Spleen (tissue), 13 donors: ENCODE results near the gene CSTF3. TPM values are rescaled to one million over a fixed set of nuclear protein-coding genes. Genes with fewer than 3 reads are reported as not detected.

Experiments
- DNase-seq: peaks from one replicate; pipeline ENCODE4 v3.0.0-alpha.2; 2020
- H3K27ac ChIP-seq, 8 donors: fragments of 200-600 bp; sonication (generic) in 7 of 8; 1 replicate in 4 of 8; 2 replicates in 4 of 8; pipeline versions ENCODE4 v1.5.0 to v1.8.0; 2016 to 2021; ENCODE audit warnings: inconsistent platforms in 4 of 8, mild to moderate bottlenecking in 4 of 8, moderate library complexity in 1 of 8
- H3K27me3 ChIP-seq, 7 donors: fragments of 200-600 bp; sonication (generic) in 6 of 7; replicated peaks in 1 of 7; 1 replicate in 4 of 7; 2 replicates in 3 of 7; pipeline versions ENCODE4 v1.5.0 to v1.8.0; 2016 to 2021; ENCODE audit warnings: inconsistent platforms in 3 of 7, mild to moderate bottlenecking in 1 of 7
- H3K36me3 ChIP-seq, 6 donors: fragments of 200-600 bp; sonication (generic) in 5 of 6; 1 replicate in 4 of 6; 2 replicates in 2 of 6; pipeline versions ENCODE4 v1.5.0 to v1.8.0; 2016 to 2021; ENCODE audit warnings: inconsistent platforms in 2 of 6
- H3K4me1 ChIP-seq, 6 donors: fragments of 200-600 bp; sonication (generic) in 5 of 6; 1 replicate in 3 of 6; 2 replicates in 3 of 6; pipeline versions ENCODE4 v1.5.0 to v1.8.0; 2016 to 2021; ENCODE audit warnings: inconsistent platforms in 3 of 6
- H3K4me3 ChIP-seq, 8 donors: fragments of 200-600 bp; sonication (generic) in 7 of 8; 1 replicate in 4 of 8; 2 replicates in 4 of 8; pipeline versions ENCODE4 v1.5.0 to v1.8.0; 2016 to 2021; ENCODE audit warnings: inconsistent platforms in 4 of 8, mild to moderate bottlenecking in 4 of 8, moderate library complexity in 2 of 8
- H3K9me3 ChIP-seq, 8 donors: fragments of 200-600 bp; sonication (generic) in 7 of 8; 1 replicate in 4 of 8; 2 replicates in 4 of 8; pipeline versions ENCODE4 v1.5.0 to v1.8.0; 2016 to 2021; ENCODE audit warnings: inconsistent platforms in 4 of 8
- CTCF ChIP-seq, 11 experiments: fragments of 200-600 bp in 7 of 11; fragments of 450-650 bp in 4 of 11; sonication (generic) in 4 of 11; IDR thresholded peaks in 8 of 11; conservative IDR thresholded peaks in 3 of 11; 1 replicate in 7 of 11; 2 replicates in 4 of 11; pipeline versions ENCODE4 v1.4.0 to v1.8.0; 2016 to 2021; ENCODE audit warnings: antibody characterized with exemption in 11 of 11, inconsistent platforms in 4 of 11, mild to moderate bottlenecking in 1 of 11
- POLR2A ChIP-seq, 3 donors: fragments of 450-650 bp; IDR thresholded peaks; one replicate each; pipeline ENCODE4 v1.5.1; 2017; ENCODE audit warnings: antibody characterized with exemption in 3 of 3, mild to moderate bottlenecking in 1 of 3
- POLR2AphosphoS5 ChIP-seq, 3 donors: sonication (generic); formaldehyde crosslinking; IDR thresholded peaks; one replicate each; pipeline ENCODE4 v1.5.1; 2017; ENCODE audit warnings: antibody characterized with exemption in 3 of 3
- WGBS, 5 donors: extraction: QIAGEN DNeasy Blood & Tissue Kit in 3 of 5; methylation state at CpG; one replicate each; pipeline versions ENCODE4 v1.1.5 to v1.1.7; 2013 to 2018; 5-methylcytosine and 5-hydroxymethylcytosine counted together
- intact Hi-C: fragments of 100-400 bp; cut with DNase I; formaldehyde crosslinking; loops from one replicate; pipeline ENCODE4 v1.15.0; 2023; ENCODE audit warnings: low total_unique reads
- long read RNA-seq, 2 donors: transcript quantifications; one replicate each; lab custom pipeline, GENCODE V29; 2026
- polyA plus RNA-seq, 3 donors: library from polyadenylated mRNA; stranded (reverse); fragments of 200-250 nt; gene quantifications; one replicate each; pipeline ENCODE4 v1.2.1, GENCODE V29; 2013
- total RNA-seq, 7 donors: library from RNA; depleted of rRNA in 3 of 7; stranded (reverse); fragments of >200 nt in 3 of 7; fragmentation: NEBNext Ultra II Directional in 4 of 7; extraction: Animal tissue kit (Norgen Biotek cat#: 25700) in 4 of 7; gene quantifications; one replicate each; pipeline versions ENCODE4 v1.1.0 to v1.2.1, GENCODE V29; 2016 to 2021
- donor health status: healthy with polysubstance abuse.
- donor health status: DM: no; HTN: no; CAD: no; lungs with moderate emphysema.
- donor health status: DM: no; HTN: no; CAD: no.
- donor health status: Bipolar disorder and iron deficiency.
- donor health status: healthy.
- donor health status: DM: no; HTN: no; CAD: no.
- donor health status: DM: yes; HTN: yes; CAD: no.

The CSTF3 gene
- total RNA-seq (10 to 100 TPM; 19.8 to 32.8 (median 28.2) TPM), polyA plus RNA-seq (10 to 100 TPM; 24.7 to 25.9 (median 25.8) TPM)
- long read RNA-seq, donor 1, transcript CSTF3-203 (3 exons, 1,132 nt): major isoform, 18 of 40 reads
- long read RNA-seq, donor 1, transcript CSTF3-202 (2 exons, 715 nt): minor isoform, 8 of 40 reads
- long read RNA-seq, donor 1, partial matches to known transcripts: 12 of 40 reads
- long read RNA-seq, donor 1, other reads (novel, unspliced or antisense): 0 of 40 reads
- long read RNA-seq, donor 2, transcript CSTF3-202 (2 exons, 715 nt): minor isoform, 7 of 22 reads
- long read RNA-seq, donor 2, transcript CSTF3-203 (3 exons, 1,132 nt): major isoform, 12 of 22 reads
- long read RNA-seq, donor 2, partial matches to known transcripts: 0 of 22 reads
- long read RNA-seq, donor 2, other reads (novel, unspliced or antisense): 0 of 22 reads

DNA sequence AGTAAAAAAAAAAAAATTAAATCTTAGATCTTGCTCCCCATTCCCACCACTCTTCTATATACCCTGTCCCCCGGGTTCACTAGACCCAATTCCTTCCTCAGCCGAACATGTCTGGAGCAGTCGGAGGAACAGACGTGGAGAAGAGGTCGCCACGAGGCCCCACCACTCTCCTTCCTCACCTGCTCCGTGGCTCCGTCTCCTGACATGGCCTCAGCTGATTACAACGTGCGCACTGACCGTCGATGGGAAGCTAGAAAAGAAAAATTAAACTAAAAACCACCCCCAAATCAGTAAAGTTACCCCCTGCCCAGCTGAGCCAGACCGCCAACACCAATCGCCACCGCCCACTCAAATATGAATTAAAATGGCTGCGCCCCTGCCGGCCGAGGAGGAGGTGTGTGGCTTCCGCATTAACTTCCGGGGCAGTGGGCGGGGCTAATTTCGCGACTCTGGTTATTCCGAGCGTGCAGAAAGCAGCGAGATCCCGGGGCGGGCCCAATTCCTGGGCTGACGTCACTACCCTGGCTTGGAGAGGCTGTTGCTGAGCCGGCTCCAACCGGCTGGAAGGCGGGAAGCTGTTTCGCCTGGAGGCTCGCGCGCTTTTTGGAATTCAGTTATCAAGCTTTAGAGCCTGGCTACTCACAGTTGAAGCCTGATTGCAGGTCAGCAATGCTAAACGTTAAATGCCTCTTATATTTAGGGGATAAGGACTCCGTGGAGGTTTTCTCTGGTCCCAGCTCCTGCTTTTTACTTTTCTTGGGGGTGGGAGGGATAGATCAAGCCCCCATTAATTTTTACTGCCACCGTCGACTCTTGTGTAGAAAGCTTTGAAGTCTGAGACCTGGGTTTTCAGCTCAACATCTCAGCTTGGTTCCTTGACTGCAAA, at the start of gene CSTF3:
TSS of gene CSTF3 (minus strand) at position 361 of the 886 bp plus-strand sequence. CDS start at position 206, 155 bp downstream.
- 1 to 3% (median 1%) methylated on average over 23 to 40 of the region's 40 CpGs for WGBS, 5 donors
- Histone ChIP-seq H3K27me3 (no peaks in the 10 kb centered on the region), H3K27ac (peak within 1 kb of the TSS; percentile 59 to 88 (median 83)), H3K4me1 (peaks cover 26 to 65% (median 48%) of the 10 kb centered on the region in 6 donors), H3K4me3 (peak within 1 kb of the TSS; percentile 71 to 99 (median 88)), H3K36me3 (no peaks in the 10 kb centered on the region), H3K9me3 (no peaks in the 10 kb centered on the region)
- intact Hi-C loops: no loop called here
- TF ChIP-seq POLR2AphosphoS5 (IDR thresholded peaks at IDR 0.05): peak; percentile 85 to 87 (median 86)
- TF ChIP-seq POLR2A (IDR thresholded peaks at IDR 0.05): no peak
- TF ChIP-seq CTCF (IDR thresholded peaks at IDR 0.05 in 8 of 11, conservative IDR thresholded peaks at IDR 0.05 in 3 of 11): peak; percentile 13 to 92 (median 78)
- DNase-seq: peak; percentile 99

DNA sequence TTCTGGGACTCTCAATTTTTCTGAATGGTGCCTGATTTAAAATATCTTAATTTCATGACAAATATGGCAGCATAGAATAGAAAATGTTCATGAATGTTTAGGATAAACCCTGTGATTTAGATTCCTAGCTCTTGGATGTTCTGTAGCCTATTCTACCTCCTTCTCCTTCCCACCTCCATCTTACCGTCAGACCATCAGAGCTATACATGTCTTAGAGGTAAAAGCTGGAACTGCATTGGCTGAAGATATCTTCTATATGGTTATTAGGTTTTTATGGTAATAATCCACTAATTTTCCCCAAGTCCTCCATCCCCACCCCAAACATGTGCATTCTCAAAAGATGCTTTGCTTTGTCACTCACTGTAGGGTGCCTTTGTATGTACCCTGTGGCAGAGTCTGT, 46.9 kb upstream of the CSTF3 start:
- no peaks in the 10 kb centered on the region for H3K27me3 ChIP-seq
- no peak overlapping the region for H3K4me3 ChIP-seq
- 83 to 97% (median 93%) methylated on average over 1 of the region's 1 CpG for WGBS, 5 donors
- no peak for DNase-seq
- H3K36me3 ChIP-seq: no peaks in the 10 kb centered on the region
- TF ChIP-seq CTCF (IDR thresholded peaks at IDR 0.05 in 8 of 11, conservative IDR thresholded peaks at IDR 0.05 in 3 of 11): no peak
- TF ChIP-seq POLR2A (IDR thresholded peaks at IDR 0.05): no peak
- no peak for TF ChIP-seq POLR2AphosphoS5 (IDR thresholded peaks at IDR 0.05)
- intact Hi-C loops: no loop called here
- H3K4me1 ChIP-seq: peaks cover 0 to 30% (median 0%) of the 10 kb centered on the region in 6 donors
- no peaks in the 10 kb centered on the region for H3K9me3 ChIP-seq
- peak overlapping the region in 1 of 8 donors; percentile 10 for H3K27ac ChIP-seq

DNA sequence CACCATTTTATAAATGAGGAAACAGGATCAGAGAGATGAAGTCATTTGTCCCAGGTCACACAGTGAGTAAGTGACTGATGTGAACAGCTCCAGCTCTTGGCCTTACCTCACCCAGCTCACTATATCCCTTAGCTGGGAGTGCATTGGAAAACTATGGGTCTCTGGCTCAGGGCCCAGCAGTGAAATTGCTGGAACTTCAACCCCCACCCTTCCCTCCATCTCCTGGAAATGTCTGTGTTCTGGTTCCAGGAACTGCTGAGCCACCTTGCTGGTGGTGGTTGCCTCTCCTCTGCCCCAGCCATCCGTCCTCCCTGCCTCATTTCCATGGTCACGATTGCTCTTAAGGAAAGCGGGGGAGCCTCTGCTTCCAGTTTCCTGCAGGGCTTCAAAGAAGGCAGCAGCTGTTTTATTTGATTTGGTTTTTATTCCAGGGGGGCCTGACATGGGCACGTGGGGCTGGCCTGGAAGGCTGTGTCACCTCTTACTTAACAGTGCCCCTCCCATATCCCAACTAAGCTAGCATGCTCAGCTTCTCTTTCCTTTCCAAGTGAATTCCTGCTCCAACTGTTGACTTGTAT, 46.2 kb upstream of the CSTF3 start:
- TF ChIP-seq POLR2AphosphoS5 (IDR thresholded peaks at IDR 0.05) (no peak), POLR2A (IDR thresholded peaks at IDR 0.05) (no peak), CTCF (IDR thresholded peaks at IDR 0.05 in 8 of 11, conservative IDR thresholded peaks at IDR 0.05 in 3 of 11) (no peak)
- H3K27me3 ChIP-seq: no peaks in the 10 kb centered on the region
- H3K27ac ChIP-seq: peak overlapping the region in 1 of 8 donors; percentile 10
- H3K36me3 ChIP-seq: no peaks in the 10 kb centered on the region
- intact Hi-C loops: no loop called here
- peaks cover 0 to 30% (median 0%) of the 10 kb centered on the region in 6 donors for H3K4me1 ChIP-seq
- 37 to 49% (median 45%) methylated on average over 4 of the region's 4 CpGs for WGBS, 5 donors
- no peak overlapping the region for H3K4me3 ChIP-seq
- H3K9me3 ChIP-seq: no peaks in the 10 kb centered on the region
- no peak for DNase-seq
